HL-60/S4 (cell line): ENCODE measurements around the gene MTFMT.

Experiments
- in situ Hi-C: fragments of 300-500 bp; cut with MboI; formaldehyde crosslinking; loops from 2 replicates; pipeline ENCODE4 v1.14.3; 2022; ENCODE audit warnings: low sequenced_read_pairs

The MTFMT gene

GRCh38 chr15:64989416-64990167 is 39.8 kb downstream of the MTFMT start, which contains the start of gene SPG21:
Gene SPG21 (minus strand): TSS chr15:64989914. CDS start chr15:64983569, 6,345 bp downstream.
- in situ Hi-C loops, result no loop called here

- in situ Hi-C loops, result no loop called here
These were observed 42.3 kb downstream of the MTFMT start for GRCh38 chr15:64987136-64987535.

GRCh38 chr15:64985366-64986033 is 43.9 kb downstream of the MTFMT start:
- in situ Hi-C loops, result no loop called here

GRCh38 chr15:64982472-64982871 is 47.0 kb downstream of the MTFMT start:
- in situ Hi-C loops, result no loop called here

- in situ Hi-C loops, result no loop called here
These were observed 47.5 kb downstream of the MTFMT start for GRCh38 chr15:64981812-64982431.

- in situ Hi-C loops, result no loop called here
These were observed 50.2 kb downstream of the MTFMT start for GRCh38 chr15:64979252-64979710.

- in situ Hi-C loops, result no loop called here
These were observed 54.0 kb downstream of the MTFMT start for GRCh38 chr15:64975390-64975789.

GRCh38 chr15:64970698-64971097 is 58.7 kb downstream of the MTFMT start:
- in situ Hi-C loops, result no loop called here

GRCh38 chr15:64969401-64969800 is 60.0 kb downstream of the MTFMT start:
- in situ Hi-C loops, result no loop called here

- in situ Hi-C loops, result no loop called here
These were observed 68.4 kb downstream of the MTFMT start for GRCh38 chr15:64961013-64961412.

- in situ Hi-C loops, result no loop called here
These were observed 69.3 kb downstream of the MTFMT start for GRCh38 chr15:64960153-64960552.

- in situ Hi-C loops, result no loop called here
These were observed 70.3 kb downstream of the MTFMT start for GRCh38 chr15:64959128-64959527.

GRCh38 chr15:64954395-64954794 is 75.0 kb downstream of the MTFMT start:
- in situ Hi-C loops, result no loop called here

- in situ Hi-C loops, result no loop called here
These were observed 77.5 kb downstream of the MTFMT start for GRCh38 chr15:64951777-64952418.
